ENCODE data around the gene NRXN2.

DNA sequence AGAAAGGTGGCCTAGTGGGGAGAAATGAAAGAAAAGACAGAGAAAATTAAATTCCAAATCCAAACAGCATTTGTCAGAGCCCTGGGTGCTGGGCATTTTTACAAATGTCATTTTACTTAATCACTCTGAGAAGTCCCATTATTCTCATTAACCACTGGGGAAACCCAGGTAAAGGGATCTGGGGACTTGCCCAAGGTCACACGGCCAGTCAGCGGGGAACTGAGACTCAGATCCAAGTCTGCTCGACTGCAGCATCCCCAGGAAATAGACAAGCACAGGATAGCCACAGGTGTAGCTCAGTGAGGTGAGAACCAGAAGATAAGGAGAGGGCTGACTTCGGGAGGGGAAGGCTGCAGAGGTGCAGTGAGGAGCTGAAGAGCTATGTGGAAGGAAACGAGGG is 7.9 kb downstream of the NRXN2 start:
- TF ChIP-seq CTCF (conservative IDR thresholded peaks at IDR 0.05; ENCODE audit: low read length) (no peak), EZH2phosphoT487 (IDR thresholded peaks at IDR 0.05; ENCODE audit: borderline replicate concordance) (no peak)

All from Loucy (cell line).